K562 (cell line): ENCODE data around the gene AKNA. TPM values are rescaled to one million over a fixed set of nuclear protein-coding genes. Genes with fewer than 3 reads are reported as not detected.

Source experiments
- ARID2 ChIP-seq: fragments of 450-650 bp; IDR thresholded peaks from 2 replicates; pipeline ENCODE4 v1.6.1; 2017; ENCODE audit warnings: antibody characterized with exemption, mild to moderate bottlenecking
- HDAC1 ChIP-seq, 2 experiments: fragments of 450-650 bp; IDR thresholded peaks; 2 replicates each; pipeline ENCODE4 v1.6.1; 2016 to 2017; ENCODE audit warnings: inconsistent platforms in 1 of 2, mild to moderate bottlenecking in 1 of 2, moderate library complexity in 1 of 2
- HDAC2 ChIP-seq: fragments of 450-650 bp; IDR thresholded peaks from 2 replicates; pipeline ENCODE4 v1.6.1; 2016; ENCODE audit warnings: mild to moderate bottlenecking
- PHB2 ChIP-seq: fragments of 450-650 bp; IDR thresholded peaks from 2 replicates; pipeline ENCODE4 v1.6.1; 2017; ENCODE audit warnings: low read depth
- POU5F1 ChIP-seq: fragments of 150-350 bp; IDR thresholded peaks from 2 replicates; pipeline ENCODE4 v1.6.1; 2014; ENCODE audit warnings: borderline replicate concordance, low read length, low read depth, mild to moderate bottlenecking; ENCODE audit not compliant: partially characterized antibody
- SUPT5H ChIP-seq: fragments of 450-650 bp; IDR thresholded peaks from 2 replicates; pipeline ENCODE4 v1.6.1; 2016
- TAF1 ChIP-seq: IDR thresholded peaks from 2 replicates; pipeline ENCODE4 v1.6.1; 2011; ENCODE audit warnings: mild to moderate bottlenecking, low read length, moderate library complexity; ENCODE audit not compliant: insufficient read depth, control insufficient read depth, severe bottlenecking; ENCODE audit errors: extremely low read depth
- TAF15 ChIP-seq: fragments of 200-400 bp; formaldehyde crosslinking; IDR thresholded peaks from 2 replicates; pipeline ENCODE4 v1.6.1; 2017; ENCODE audit warnings: mild to moderate bottlenecking, low read depth, low read length, moderate library complexity
- ZBTB17 ChIP-seq: fragments of 450-650 bp; formaldehyde crosslinking; IDR thresholded peaks from 2 replicates; pipeline ENCODE4 v1.4.0; 2020; ENCODE audit warnings: mild to moderate bottlenecking
- ZKSCAN3 ChIP-seq: fragments of 250-450 bp; sonication (Bioruptor Pico); IDR thresholded peaks from 2 replicates; pipeline ENCODE4 v1.4.0; 2020
- ZNF316 ChIP-seq: fragments of 450-650 bp; IDR thresholded peaks from 2 replicates; pipeline ENCODE4 v1.6.1; 2016
- polyA plus RNA-seq, 8 experiments: library from polyadenylated mRNA; depleted of rRNA in 4 of 8; stranded (reverse) in 5 of 8; unstranded in 3 of 8; fragments of >200 nt; fragmentation: Nextera tagmentation in 2 of 8; fragmentation: Illumina TruSeq in 1 of 8; extraction: Ambion mirVana in 2 of 8; extraction: Trizol in 1 of 8; gene quantifications; 2 replicates each; pipeline versions ENCODE4 v1.2.1 to v1.2.3, GENCODE V29; 2011 to 2014; ENCODE audit warnings: inconsistent platforms in 1 of 8, missing spikeins in 1 of 8
- total RNA-seq, 7 experiments: library from RNA; depleted of rRNA in 6 of 7; stranded (reverse); fragments of >200 nt in 6 of 7; fragmentation: Illumina TruSeq in 2 of 7; extraction: Trizol in 2 of 7; gene quantifications; 2 replicates each; pipeline versions ENCODE4 v1.2.1 to v1.2.3, GENCODE V29; 2011 to 2021; ENCODE audit warnings: low replicate concordance in 1 of 7
- TF ChIP-seq, protein P1 (sequence below), 2 experiments: fragments of 450-650 bp; IDR thresholded peaks; 2 replicates each; pipeline ENCODE4 v1.6.1; 2016; ENCODE audit warnings: mild to moderate bottlenecking in 2 of 2, borderline replicate concordance in 1 of 2, low read depth in 1 of 2, moderate library complexity in 1 of 2
- TF ChIP-seq, protein P2 (sequence below): sonication (generic); formaldehyde crosslinking; IDR thresholded peaks from 2 replicates; pipeline ENCODE4 v1.8.1; 2023; ENCODE audit warnings: mild to moderate bottlenecking, missing genetic modification reagents
- TF ChIP-seq, protein P3 (sequence below): sonication (generic); formaldehyde crosslinking; IDR thresholded peaks from 2 replicates; pipeline ENCODE4 v1.8.0; 2023; ENCODE audit warnings: mild to moderate bottlenecking, missing genetic modification reagents
- TF ChIP-seq, protein P4 (sequence below): sonication (generic); formaldehyde crosslinking; IDR thresholded peaks from 2 replicates; pipeline ENCODE4 v1.8.0; 2022; ENCODE audit warnings: mild to moderate bottlenecking, missing genetic modification reagents, borderline replicate concordance

The AKNA gene
- total and polyA plus RNA-seq, 9 of the 15 experiments (the other 6 are each of a cell fraction or from before 2014, with no cell fraction given) = 0.29 to 20.5 (median 3.9) TPM

DNA sequence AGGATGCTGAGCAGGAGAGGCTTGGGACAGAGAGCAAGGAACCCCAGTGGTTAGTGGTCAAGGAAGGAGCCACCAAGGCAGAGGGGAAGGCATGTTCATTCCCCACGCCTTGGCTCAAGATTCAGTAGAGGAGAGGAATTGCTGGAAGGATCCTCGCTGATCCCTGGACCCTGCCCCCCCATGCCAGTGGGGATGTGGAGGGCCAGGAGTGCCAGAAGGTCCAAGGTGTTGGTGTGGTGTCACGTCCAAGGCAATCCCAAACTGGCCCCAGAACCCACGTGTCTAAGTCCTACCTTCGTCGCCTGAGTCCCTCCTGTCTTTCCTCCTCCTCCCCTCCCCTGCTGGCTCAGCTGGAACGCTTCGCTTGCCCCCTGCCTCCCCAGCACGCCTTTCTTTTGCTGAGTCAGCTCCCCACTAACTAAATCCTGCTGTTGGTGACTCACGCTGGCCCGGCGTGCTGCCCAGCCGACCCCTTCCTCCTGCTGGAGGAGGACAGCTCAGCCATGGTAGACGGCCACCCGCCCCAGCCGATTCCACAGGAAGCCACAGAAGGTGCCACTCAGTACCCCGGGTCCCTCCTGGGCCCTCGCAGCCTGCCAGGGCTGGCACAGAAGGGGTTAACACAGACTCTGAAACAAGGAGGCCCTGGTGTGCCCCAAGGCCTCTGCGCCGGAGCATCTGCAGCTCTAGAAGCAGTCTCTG, 102.5 kb downstream of the AKNA start (continued):
- TF ChIP-seq, protein P1, sequence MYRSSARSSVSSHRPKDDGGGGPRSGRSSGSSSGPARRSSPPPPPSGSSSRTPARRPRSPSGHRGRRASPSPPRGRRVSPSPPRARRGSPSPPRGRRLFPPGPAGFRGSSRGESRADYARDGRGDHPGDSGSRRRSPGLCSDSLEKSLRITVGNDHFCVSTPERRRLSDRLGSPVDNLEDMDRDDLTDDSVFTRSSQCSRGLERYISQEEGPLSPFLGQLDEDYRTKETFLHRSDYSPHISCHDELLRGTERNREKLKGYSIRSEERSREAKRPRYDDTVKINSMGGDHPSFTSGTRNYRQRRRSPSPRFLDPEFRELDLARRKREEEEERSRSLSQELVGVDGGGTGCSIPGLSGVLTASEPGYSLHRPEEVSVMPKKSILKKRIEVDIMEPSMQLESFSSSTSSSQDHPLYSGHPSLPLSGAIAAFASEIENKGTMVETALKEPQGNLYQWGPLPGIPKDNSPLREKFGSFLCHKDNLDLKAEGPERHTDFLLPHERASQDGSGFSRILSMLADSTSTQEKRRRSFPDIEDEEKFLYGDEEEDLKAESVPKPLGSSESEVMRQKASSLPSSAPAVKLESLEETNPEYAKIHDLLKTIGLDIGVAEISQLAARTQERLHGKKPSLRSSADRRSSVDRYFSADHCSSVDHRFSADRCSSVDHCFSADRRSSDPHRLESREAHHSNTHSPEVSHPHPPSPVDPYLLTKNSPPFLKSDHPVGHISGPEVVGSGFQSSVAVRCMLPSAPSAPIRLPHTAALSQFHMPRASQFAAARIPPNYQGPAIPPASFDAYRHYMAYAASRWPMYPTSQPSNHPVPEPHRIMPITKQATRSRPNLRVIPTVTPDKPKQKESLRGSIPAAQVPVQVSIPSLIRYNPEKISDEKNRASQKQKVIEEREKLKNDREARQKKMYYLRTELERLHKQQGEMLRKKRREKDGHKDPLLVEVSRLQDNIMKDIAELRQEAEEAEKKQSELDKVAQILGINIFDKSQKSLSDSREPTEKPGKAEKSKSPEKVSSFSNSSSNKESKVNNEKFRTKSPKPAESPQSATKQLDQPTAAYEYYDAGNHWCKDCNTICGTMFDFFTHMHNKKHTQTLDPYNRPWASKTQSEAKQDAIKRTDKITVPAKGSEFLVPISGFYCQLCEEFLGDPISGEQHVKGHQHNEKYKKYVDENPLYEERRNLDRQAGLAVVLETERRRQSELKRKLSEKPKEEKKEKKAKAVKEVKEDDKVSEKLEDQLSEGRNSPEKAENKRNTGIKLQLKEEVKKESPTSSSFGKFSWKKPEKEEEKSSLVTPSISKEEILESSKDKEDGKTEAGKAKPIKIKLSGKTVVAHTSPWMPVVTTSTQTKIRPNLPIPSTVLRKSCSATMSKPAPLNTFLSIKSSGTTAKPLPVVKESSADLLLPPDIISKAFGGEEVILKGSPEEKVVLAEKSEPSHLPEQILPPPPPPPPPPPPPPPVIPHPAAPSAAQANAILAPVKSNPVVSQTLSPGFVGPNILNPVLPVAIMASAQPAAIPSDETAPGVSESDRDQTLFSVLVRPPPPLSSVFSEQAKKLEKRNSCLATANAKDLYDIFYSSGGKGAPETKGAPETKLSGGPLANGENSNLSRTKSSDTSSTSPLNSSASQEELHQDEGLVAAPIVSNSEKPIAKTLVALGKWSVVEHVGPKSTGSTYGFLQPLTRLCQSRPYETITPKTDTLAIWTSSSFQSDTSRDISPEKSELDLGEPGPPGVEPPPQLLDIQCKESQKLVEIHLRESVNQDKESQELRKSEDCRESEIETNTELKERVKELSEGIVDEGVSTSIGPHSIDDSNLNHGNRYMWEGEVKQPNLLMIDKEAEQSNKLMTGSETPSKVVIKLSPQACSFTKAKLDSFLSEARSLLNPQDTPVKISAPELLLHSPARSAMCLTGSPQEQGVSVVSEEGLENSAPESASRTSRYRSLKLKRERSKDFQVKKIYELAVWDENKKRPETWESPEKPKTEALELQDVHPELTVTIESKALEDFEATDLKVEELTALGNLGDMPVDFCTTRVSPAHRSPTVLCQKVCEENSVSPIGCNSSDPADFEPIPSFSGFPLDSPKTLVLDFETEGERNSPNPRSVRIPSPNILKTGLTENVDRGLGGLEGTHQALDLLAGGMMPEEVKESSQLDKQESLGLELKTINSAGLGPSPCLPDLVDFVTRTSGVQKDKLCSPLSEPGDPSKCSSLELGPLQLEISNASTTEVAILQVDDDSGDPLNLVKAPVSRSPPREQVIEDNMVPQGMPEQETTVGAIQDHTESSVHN (IDR thresholded peaks at IDR 0.05; ENCODE audit: borderline replicate concordance in 1 of 2, low read depth in 1 of 2) = no peak
- TF ChIP-seq POU5F1 (no peak), HDAC1 (IDR thresholded peaks at IDR 0.05) (no peak), ZKSCAN3 (CRISPR knock-in tag) (no peak), TAF1 (no peak), ARID2 (no peak), PHB2 (no peak), ZBTB17 (CRISPR knock-in tag) (no peak), HDAC2 (no peak), ZNF316 (peak; percentile 96), TAF15 (no peak), SUPT5H (no peak)
- TF ChIP-seq, protein P2, sequence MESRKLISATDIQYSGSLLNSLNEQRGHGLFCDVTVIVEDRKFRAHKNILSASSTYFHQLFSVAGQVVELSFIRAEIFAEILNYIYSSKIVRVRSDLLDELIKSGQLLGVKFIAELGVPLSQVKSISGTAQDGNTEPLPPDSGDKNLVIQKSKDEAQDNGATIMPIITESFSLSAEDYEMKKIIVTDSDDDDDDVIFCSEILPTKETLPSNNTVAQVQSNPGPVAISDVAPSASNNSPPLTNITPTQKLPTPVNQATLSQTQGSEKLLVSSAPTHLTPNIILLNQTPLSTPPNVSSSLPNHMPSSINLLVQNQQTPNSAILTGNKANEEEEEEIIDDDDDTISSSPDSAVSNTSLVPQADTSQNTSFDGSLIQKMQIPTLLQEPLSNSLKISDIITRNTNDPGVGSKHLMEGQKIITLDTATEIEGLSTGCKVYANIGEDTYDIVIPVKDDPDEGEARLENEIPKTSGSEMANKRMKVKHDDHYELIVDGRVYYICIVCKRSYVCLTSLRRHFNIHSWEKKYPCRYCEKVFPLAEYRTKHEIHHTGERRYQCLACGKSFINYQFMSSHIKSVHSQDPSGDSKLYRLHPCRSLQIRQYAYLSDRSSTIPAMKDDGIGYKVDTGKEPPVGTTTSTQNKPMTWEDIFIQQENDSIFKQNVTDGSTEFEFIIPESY (CRISPR knock-in tag) = no peak
- TF ChIP-seq, protein P3, sequence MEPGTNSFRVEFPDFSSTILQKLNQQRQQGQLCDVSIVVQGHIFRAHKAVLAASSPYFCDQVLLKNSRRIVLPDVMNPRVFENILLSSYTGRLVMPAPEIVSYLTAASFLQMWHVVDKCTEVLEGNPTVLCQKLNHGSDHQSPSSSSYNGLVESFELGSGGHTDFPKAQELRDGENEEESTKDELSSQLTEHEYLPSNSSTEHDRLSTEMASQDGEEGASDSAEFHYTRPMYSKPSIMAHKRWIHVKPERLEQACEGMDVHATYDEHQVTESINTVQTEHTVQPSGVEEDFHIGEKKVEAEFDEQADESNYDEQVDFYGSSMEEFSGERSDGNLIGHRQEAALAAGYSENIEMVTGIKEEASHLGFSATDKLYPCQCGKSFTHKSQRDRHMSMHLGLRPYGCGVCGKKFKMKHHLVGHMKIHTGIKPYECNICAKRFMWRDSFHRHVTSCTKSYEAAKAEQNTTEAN (CRISPR knock-in tag) = no peak
- TF ChIP-seq, protein P4, sequence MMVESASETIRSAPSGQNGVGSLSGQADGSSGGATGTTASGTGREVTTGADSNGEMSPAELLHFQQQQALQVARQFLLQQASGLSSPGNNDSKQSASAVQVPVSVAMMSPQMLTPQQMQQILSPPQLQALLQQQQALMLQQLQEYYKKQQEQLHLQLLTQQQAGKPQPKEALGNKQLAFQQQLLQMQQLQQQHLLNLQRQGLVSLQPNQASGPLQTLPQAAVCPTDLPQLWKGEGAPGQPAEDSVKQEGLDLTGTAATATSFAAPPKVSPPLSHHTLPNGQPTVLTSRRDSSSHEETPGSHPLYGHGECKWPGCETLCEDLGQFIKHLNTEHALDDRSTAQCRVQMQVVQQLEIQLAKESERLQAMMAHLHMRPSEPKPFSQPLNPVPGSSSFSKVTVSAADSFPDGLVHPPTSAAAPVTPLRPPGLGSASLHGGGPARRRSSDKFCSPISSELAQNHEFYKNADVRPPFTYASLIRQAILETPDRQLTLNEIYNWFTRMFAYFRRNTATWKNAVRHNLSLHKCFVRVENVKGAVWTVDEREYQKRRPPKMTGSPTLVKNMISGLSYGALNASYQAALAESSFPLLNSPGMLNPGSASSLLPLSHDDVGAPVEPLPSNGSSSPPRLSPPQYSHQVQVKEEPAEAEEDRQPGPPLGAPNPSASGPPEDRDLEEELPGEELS (CRISPR knock-in tag) = no peak
